Heart left ventricle (tissue), 13 donors: ENCODE measurements around the gene VPREB1.

Experiments used
- POLR2A ChIP-seq, 2 donors: fragments of 450-650 bp; IDR thresholded peaks; one replicate each; pipeline ENCODE4 v1.6.1; 2017; ENCODE audit warnings: antibody characterized with exemption in 2 of 2, mild to moderate bottlenecking in 2 of 2, moderate library complexity in 2 of 2
- TF ChIP-seq, protein P1 (sequence below), 12 donors: fragments of 200-600 bp; sonication (generic) in 4 of 12; IDR thresholded peaks; one replicate each; pipeline versions ENCODE4 v1.5.0 to v1.8.0; 2018 to 2022; ENCODE audit warnings: antibody characterized with exemption in 12 of 12, mild to moderate bottlenecking in 5 of 12
- donor health status: ischemic (EF 13 %, LVEDD 7.1; RV severe dilation, severe dysfunction).
- donor health status: DM: no; HTN: yes; CAD: no.
- donor health status: DM: no; HTN: no; CAD: no.
- donor health status: ischemic (EF 25% LVEDD 6.9; RV normal size, moderate dysfunction).
- donor health status: ischemic (EF 25% LVEDD 5.7; RV mildly dilated, moderate dysfunction).
- donor health status: ischemic (EF 35%, LVEDD 5.7; RV mildly dilated, moderate dysfunction).
- donor health status: nonischemic (EF 11% LVEDD 7.7; RV severe dilation, severe dysfunction).
- donor health status: DM: yes; HTN: yes; CAD: no.
- donor health status: PGD.
- donor health status: ischemic (EF 29% LVEDD 5.4; RV normal size, mild dysfunction).
- donor health status: nonischemic (EF 23%, LVEDD 6.1; RV moderate dilation, normal function).

DNA sequence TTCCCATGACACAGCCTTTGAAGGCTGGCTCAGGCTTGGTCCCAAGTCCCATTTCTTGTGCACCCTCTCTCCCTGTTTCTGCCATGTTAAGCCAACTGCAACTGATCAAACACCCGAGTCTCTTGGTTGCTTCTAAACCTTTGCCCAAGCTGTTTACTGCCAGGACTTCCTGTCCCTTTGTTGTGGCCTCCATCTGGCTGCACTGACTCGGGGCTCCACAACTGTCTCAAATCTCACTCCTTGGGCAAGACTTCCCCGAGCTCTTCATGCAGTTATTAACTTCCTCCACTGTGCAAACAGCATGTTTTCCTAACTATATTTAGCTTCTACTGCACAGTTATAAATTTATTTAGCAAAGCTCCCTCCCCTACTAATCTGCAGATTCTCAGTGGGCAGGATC, 4.3 kb downstream of the VPREB1 start:
- TF ChIP-seq, protein P1, sequence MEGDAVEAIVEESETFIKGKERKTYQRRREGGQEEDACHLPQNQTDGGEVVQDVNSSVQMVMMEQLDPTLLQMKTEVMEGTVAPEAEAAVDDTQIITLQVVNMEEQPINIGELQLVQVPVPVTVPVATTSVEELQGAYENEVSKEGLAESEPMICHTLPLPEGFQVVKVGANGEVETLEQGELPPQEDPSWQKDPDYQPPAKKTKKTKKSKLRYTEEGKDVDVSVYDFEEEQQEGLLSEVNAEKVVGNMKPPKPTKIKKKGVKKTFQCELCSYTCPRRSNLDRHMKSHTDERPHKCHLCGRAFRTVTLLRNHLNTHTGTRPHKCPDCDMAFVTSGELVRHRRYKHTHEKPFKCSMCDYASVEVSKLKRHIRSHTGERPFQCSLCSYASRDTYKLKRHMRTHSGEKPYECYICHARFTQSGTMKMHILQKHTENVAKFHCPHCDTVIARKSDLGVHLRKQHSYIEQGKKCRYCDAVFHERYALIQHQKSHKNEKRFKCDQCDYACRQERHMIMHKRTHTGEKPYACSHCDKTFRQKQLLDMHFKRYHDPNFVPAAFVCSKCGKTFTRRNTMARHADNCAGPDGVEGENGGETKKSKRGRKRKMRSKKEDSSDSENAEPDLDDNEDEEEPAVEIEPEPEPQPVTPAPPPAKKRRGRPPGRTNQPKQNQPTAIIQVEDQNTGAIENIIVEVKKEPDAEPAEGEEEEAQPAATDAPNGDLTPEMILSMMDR (IDR thresholded peaks at IDR 0.05): no peak
- TF ChIP-seq POLR2A (IDR thresholded peaks at IDR 0.05): no peak
